GM19397 (cell line): ENCODE data around the gene SLCO3A1.

Experiments
- ATAC-seq: cut with Tn5 transposase; IDR thresholded peaks from one replicate; pipeline ENCODE4 v1.9.1; 2021; ENCODE audit warnings: mild to moderate bottlenecking, moderate library complexity; ENCODE audit not compliant: unreplicated experiment

SLCO3A1 gene

GRCh38 chr15:92152983-92153382, 299.5 kb downstream of the SLCO3A1 start:
- no peak for ATAC-seq

- ATAC-seq = no peak
These were observed 300.1 kb downstream of the SLCO3A1 start for GRCh38 chr15:92153620-92154019.

- ATAC-seq = no peak
These were observed 302.4 kb downstream of the SLCO3A1 start for GRCh38 chr15:92155934-92156333.

GRCh38 chr15:92157666-92158298, 304.3 kb downstream of the SLCO3A1 start:
- ATAC-seq = no peak

- no peak for ATAC-seq
These were observed 304.9 kb downstream of the SLCO3A1 start for GRCh38 chr15:92158426-92158825.

GRCh38 chr15:92159481-92159880, 306.0 kb downstream of the SLCO3A1 start:
- no peak for ATAC-seq

- ATAC-seq = no peak
These were observed 306.7 kb downstream of the SLCO3A1 start for GRCh38 chr15:92159906-92160841.

- ATAC-seq = peak; percentile 92
These were observed 307.6 kb downstream of the SLCO3A1 start for GRCh38 chr15:92161039-92161670.

- no peak for ATAC-seq
These were observed 309.1 kb downstream of the SLCO3A1 start for GRCh38 chr15:92162657-92163056.

- ATAC-seq = no peak
These were observed 310.1 kb downstream of the SLCO3A1 start for GRCh38 chr15:92163641-92164040.

- no peak for ATAC-seq
These were observed 311.0 kb downstream of the SLCO3A1 start for GRCh38 chr15:92164327-92165000.

GRCh38 chr15:92165001-92165346, 311.5 kb downstream of the SLCO3A1 start:
- no peak for ATAC-seq

- no peak for ATAC-seq
These were observed 312.5 kb downstream of the SLCO3A1 start for GRCh38 chr15:92166029-92166428.

GRCh38 chr15:92166751-92167405, 313.4 kb downstream of the SLCO3A1 start:
- ATAC-seq = no peak

- no peak for ATAC-seq
These were observed 313.9 kb downstream of the SLCO3A1 start for GRCh38 chr15:92167451-92167850.

GRCh38 chr15:92168066-92168683, 314.7 kb downstream of the SLCO3A1 start:
- no peak for ATAC-seq

- ATAC-seq = no peak
These were observed 317.4 kb downstream of the SLCO3A1 start for GRCh38 chr15:92170897-92171296.

- no peak for ATAC-seq
These were observed 325.4 kb downstream of the SLCO3A1 start for GRCh38 chr15:92178911-92179310.

GRCh38 chr15:92184142-92184541, 330.6 kb downstream of the SLCO3A1 start:
- ATAC-seq = no peak

GRCh38 chr15:92184679-92185230, 331.2 kb downstream of the SLCO3A1 start:
- ATAC-seq = no peak
